T-cell (primary cell): ENCODE data around the gene C12orf75. TPM values are rescaled to one million over a fixed set of nuclear protein-coding genes. Genes with fewer than 3 reads are reported as not detected.

ENCODE experiments used
- ATAC-seq, 4 experiments: fragments of 200-7000 bp in 3 of 4; fragments of 150-1000 bp in 1 of 4; cut with Tn5 transposase; replicated peaks in 1 of 4; 1 replicate in 3 of 4; 2 replicates in 1 of 4; pipeline ENCODE4 v1.10.0; 2021; ENCODE audit warnings: moderate library complexity in 3 of 4, mild to moderate bottlenecking in 2 of 4, moderate number of reproducible peaks in 1 of 4
- CTCF ChIA-PET, 2 donors: fragments of 300-600 bp; sonication (Branson Sonifier 250); formaldehyde crosslinking; loops; one replicate each; lab custom pipeline; 2022; ENCODE audit warnings: antibody characterized with exemption in 2 of 2; lab: Charles Lee
- POLR2A ChIA-PET, 2 donors: fragments of 300-600 bp; sonication (Branson Sonifier 250); formaldehyde crosslinking; loops; one replicate each; lab custom pipeline; 2022; ENCODE audit warnings: antibody characterized with exemption in 2 of 2; lab: Charles Lee
- DNase-seq, 35 experiments: peaks; one replicate each; pipeline versions ENCODE4 v3.0.0 to v3.0.0-alpha.2; 2013 to 2023
- H3K27ac ChIP-seq: one replicate; pipeline ENCODE4 v1.5.1; 2013; ENCODE audit warnings: low read length
- H3K27me3 ChIP-seq, 2 experiments: replicated peaks in 1 of 2; 1 replicate in 1 of 2; 2 replicates in 1 of 2; pipeline versions ENCODE4 v1.6.1 to v1.7.0; 2013; ENCODE audit warnings: low read length in 1 of 2, mixed read lengths in 1 of 2; ENCODE audit not compliant: control insufficient read depth in 2 of 2, insufficient read depth in 2 of 2; ENCODE audit errors: extremely low read depth in 1 of 2
- H3K36me3 ChIP-seq, 2 donors: 1 replicate in 1 of 2; 2 replicates in 1 of 2; pipeline versions ENCODE4 v1.6.1 to v1.7.0; 2013; ENCODE audit warnings: low read length in 1 of 2; ENCODE audit not compliant: control insufficient read depth in 2 of 2, insufficient read depth in 1 of 2; ENCODE audit errors: extremely low read depth in 1 of 2
- H3K4me1 ChIP-seq, 2 experiments: 1 replicate in 1 of 2; 2 replicates in 1 of 2; pipeline versions ENCODE4 v1.6.1 to v1.7.0; 2013; ENCODE audit warnings: low read length in 2 of 2, mixed read lengths in 1 of 2; ENCODE audit not compliant: insufficient read depth in 2 of 2, control insufficient read depth in 1 of 2; ENCODE audit errors: extremely low read depth in 1 of 2
- H3K4me3 ChIP-seq, 2 donors: 1 replicate in 1 of 2; 2 replicates in 1 of 2; pipeline versions ENCODE4 v1.5.1 to v1.7.0; 2013; ENCODE audit warnings: mild to moderate bottlenecking in 2 of 2, low read length in 1 of 2, moderate library complexity in 1 of 2; ENCODE audit not compliant: control insufficient read depth in 1 of 2; ENCODE audit errors: extremely low read depth in 1 of 2
- H3K9me3 ChIP-seq: 2 replicates; pipeline ENCODE4 v1.7.0; 2013
- H3K27ac Mint-ChIP-seq, 2 donors: one replicate each; pipeline ENCODE4 v1.8.0; 2020 to 2021; ENCODE audit warnings: mild to moderate bottlenecking in 2 of 2, mixed read lengths in 2 of 2
- H3K27me3 Mint-ChIP-seq, 2 donors: one replicate each; pipeline ENCODE4 v1.8.0; 2021 to 2022; ENCODE audit warnings: mixed read lengths in 2 of 2
- H3K36me3 Mint-ChIP-seq: one replicate; pipeline ENCODE4 v1.8.0; 2021; ENCODE audit warnings: mixed read lengths
- H3K4me1 Mint-ChIP-seq, 3 donors: one replicate each; pipeline ENCODE4 v1.8.0; 2020 to 2022; ENCODE audit warnings: mixed read lengths in 3 of 3, mild to moderate bottlenecking in 1 of 3
- H3K4me3 Mint-ChIP-seq, 3 donors: one replicate each; pipeline ENCODE4 v1.8.0; 2020 to 2022; ENCODE audit warnings: mild to moderate bottlenecking in 3 of 3, mixed read lengths in 3 of 3, moderate library complexity in 3 of 3
- H3K9me3 Mint-ChIP-seq, 3 donors: one replicate each; pipeline ENCODE4 v1.8.0; 2020 to 2022; ENCODE audit warnings: mixed read lengths in 3 of 3
- WGBS: methylation state at CpG from one replicate; pipeline ENCODE4 v1.1.5; 2013; ENCODE audit warnings: missing lambda C conversion rate; ENCODE audit not compliant: insufficient coverage; 5-methylcytosine and 5-hydroxymethylcytosine counted together
- total RNA-seq, 35 experiments: library from RNA in 6 of 35; stranded (reverse) in 6 of 35; fragments of 120-200 nt in 1 of 35; gene quantifications; one replicate each; pipeline versions ENCODE4 v1.2.1 to v1.2.4 and lab custom pipeline; 2013 to 2026

C12orf75 gene
- total RNA-seq, 5 donors from 2014 or later (not counting 1 experiment from before 2014, with no cell fraction given): 14.9 to 50.1 (median 20.2) TPM

- Histone ChIP-seq H3K27me3 (no peaks in the 10 kb centered on the region), H3K4me1 (peaks cover 0 to 3% of the 10 kb centered on the region in 2 experiments), H3K27ac (no peak overlapping the region), H3K36me3 (no peaks in the 10 kb centered on the region), H3K4me3 (no peak overlapping the region), H3K9me3 (no peaks in the 10 kb centered on the region)
- ChIA-PET POLR2A (no interaction called here), CTCF (interaction anchor here in 1 of 2 donors (0.6 kb wide), 1 partner anchor 691 kb away, joined by 4 read pairs; no protein-coding TSS in a partner anchor)
- Mint-ChIP-seq H3K27ac (no peak overlapping the region), H3K27me3 (no peaks in the 10 kb centered on the region), H3K9me3 (no peaks in the 10 kb centered on the region), H3K4me1 (peaks cover 0 to 4% (median 0%) of the 10 kb centered on the region in 3 donors), H3K4me3 (no peak overlapping the region), H3K36me3 (peaks cover 7% of the 10 kb centered on the region)
- no peak for DNase-seq
- 93% methylated on average over 7 of the region's 7 CpGs for WGBS
- ATAC-seq: no peak
Observed at GRCh38 chr12:105378911-105379310, 48.4 kb downstream of the C12orf75 start.

GRCh38 chr12:105382771-105383622 is 52.5 kb downstream of the C12orf75 start:
- ChIA-PET CTCF (interaction anchor here (0.5 to 2.0 kb wide), 12 partner anchors 10 to 211 kb away, joined by 3 to 6 read pairs (median 4); partner anchors contain the start of gene APPL2 (in 1 of the 2)), POLR2A (no interaction called here)
- Mint-ChIP-seq H3K36me3 (no peaks in the 10 kb centered on the region), H3K4me3 (no peak overlapping the region), H3K4me1 (peaks cover 0 to 4% (median 0%) of the 10 kb centered on the region in 3 donors), H3K9me3 (no peaks in the 10 kb centered on the region), H3K27me3 (no peaks in the 10 kb centered on the region), H3K27ac (no peak overlapping the region)
- Histone ChIP-seq H3K36me3 (no peaks in the 10 kb centered on the region), H3K4me1 (peaks cover 0 to 3% of the 10 kb centered on the region in 2 experiments), H3K4me3 (no peak overlapping the region), H3K9me3 (no peaks in the 10 kb centered on the region), H3K27me3 (no peaks in the 10 kb centered on the region), H3K27ac (no peak overlapping the region)
- WGBS: 94% methylated on average over 5 of the region's 18 CpGs
- DNase-seq: peak in 9 of 35 experiments; percentile 6 to 75 (median 20)
- peak in 3 of 4 experiments; percentile 46 to 70 (median 57) for ATAC-seq

GRCh38 chr12:105384220-105384619 is 53.7 kb downstream of the C12orf75 start:
- Histone ChIP-seq H3K9me3 (no peaks in the 10 kb centered on the region), H3K36me3 (no peaks in the 10 kb centered on the region), H3K4me1 (peaks cover 0 to 3% of the 10 kb centered on the region in 2 experiments), H3K27ac (no peak overlapping the region), H3K27me3 (no peaks in the 10 kb centered on the region), H3K4me3 (no peak overlapping the region)
- H3K4me3 Mint-ChIP-seq: no peak overlapping the region
- H3K36me3 Mint-ChIP-seq: no peaks in the 10 kb centered on the region
- no peaks in the 10 kb centered on the region for H3K9me3 Mint-ChIP-seq
- no CpG with 5 or more reads among the region's 6 CpGs for WGBS
- DNase-seq: no peak
- H3K27ac Mint-ChIP-seq: no peak overlapping the region
- ChIA-PET CTCF (interaction anchor here (0.6 to 2.0 kb wide), 4 partner anchors 12 to 164 kb away, joined by 3 to 6 read pairs (median 4); no protein-coding TSS in a partner anchor), POLR2A (no interaction called here)
- peaks cover 0 to 4% (median 0%) of the 10 kb centered on the region in 3 donors for H3K4me1 Mint-ChIP-seq
- H3K27me3 Mint-ChIP-seq: no peaks in the 10 kb centered on the region
- no peak for ATAC-seq

- H3K27me3 ChIP-seq: no peaks in the 10 kb centered on the region
- WGBS: no CpG with 5 or more reads among the region's 6 CpGs
- no peaks in the 10 kb centered on the region for H3K9me3 ChIP-seq
- Mint-ChIP-seq H3K27me3 (no peaks in the 10 kb centered on the region), H3K4me3 (no peak overlapping the region), H3K36me3 (no peaks in the 10 kb centered on the region), H3K4me1 (peaks cover 0 to 4% (median 0%) of the 10 kb centered on the region in 3 donors), H3K27ac (no peak overlapping the region), H3K9me3 (no peaks in the 10 kb centered on the region)
- H3K36me3 ChIP-seq: no peaks in the 10 kb centered on the region
- H3K4me3 ChIP-seq: no peak overlapping the region
- POLR2A ChIA-PET: no interaction called here
- no peak for ATAC-seq
- peaks cover 0 to 3% of the 10 kb centered on the region in 2 experiments for H3K4me1 ChIP-seq
- H3K27ac ChIP-seq: no peak overlapping the region
- CTCF ChIA-PET: interaction anchor here in 1 of 2 donors (0.7 kb wide), 1 partner anchor 164 kb away, joined by 4 read pairs; no protein-coding TSS in a partner anchor
- DNase-seq: no peak
Observed at GRCh38 chr12:105384916-105385535, 54.5 kb downstream of the C12orf75 start.

GRCh38 chr12:105386431-105386830 is 55.9 kb downstream of the C12orf75 start:
- H3K27ac ChIP-seq: no peak overlapping the region
- 100% methylated on average over 3 of the region's 3 CpGs for WGBS
- no peak overlapping the region for H3K4me3 Mint-ChIP-seq
- peaks cover 0 to 4% (median 0%) of the 10 kb centered on the region in 3 donors for H3K4me1 Mint-ChIP-seq
- H3K9me3 ChIP-seq: no peaks in the 10 kb centered on the region
- DNase-seq: no peak
- no peak overlapping the region for H3K4me3 ChIP-seq
- ATAC-seq: no peak
- no peaks in the 10 kb centered on the region for H3K36me3 Mint-ChIP-seq
- H3K9me3 Mint-ChIP-seq: no peaks in the 10 kb centered on the region
- H3K36me3 ChIP-seq: no peaks in the 10 kb centered on the region
- no peaks in the 10 kb centered on the region for H3K27me3 Mint-ChIP-seq
- no peak overlapping the region for H3K27ac Mint-ChIP-seq
- H3K4me1 ChIP-seq: peaks cover 0 to 3% of the 10 kb centered on the region in 2 experiments
- no peaks in the 10 kb centered on the region for H3K27me3 ChIP-seq
- POLR2A ChIA-PET: no interaction called here
- CTCF ChIA-PET: no interaction called here

- Mint-ChIP-seq H3K9me3 (no peaks in the 10 kb centered on the region), H3K4me3 (no peak overlapping the region), H3K27me3 (peaks cover 0 to 2% of the 10 kb centered on the region in 2 donors), H3K27ac (no peak overlapping the region), H3K4me1 (no peaks in the 10 kb centered on the region), H3K36me3 (no peaks in the 10 kb centered on the region)
- DNase-seq (no peak), ATAC-seq (no peak)
- no CpG with 5 or more reads among the region's 1 CpG for WGBS
- H3K27me3 ChIP-seq: no peaks in the 10 kb centered on the region
- no peaks in the 10 kb centered on the region for H3K4me1 ChIP-seq
- H3K4me3 ChIP-seq: no peak overlapping the region
- no peak overlapping the region for H3K27ac ChIP-seq
- ChIA-PET CTCF (no interaction called here), POLR2A (no interaction called here)
- H3K36me3 ChIP-seq: no peaks in the 10 kb centered on the region
- H3K9me3 ChIP-seq: no peaks in the 10 kb centered on the region
Observed at GRCh38 chr12:105391231-105391630, 60.7 kb downstream of the C12orf75 start.
